D721Med (cell line): ENCODE data around the gene KAZALD1.

Experiments used
- DNase-seq: peaks from one replicate; pipeline ENCODE4 v3.0.0; 2011; ENCODE audit warnings: low spot score; ENCODE audit not compliant: insufficient read length
- FAIRE-seq: peaks from 2 replicates; lab custom pipeline; 2011; peaks lifted over from hg19 to GRCh38; lab: Jason Lieb, UNC
- CTCF ChIP-seq: IDR thresholded peaks from 2 replicates; pipeline ENCODE4 v1.5.1; 2012; ENCODE audit warnings: mild to moderate bottlenecking, control low read depth; ENCODE audit not compliant: insufficient read depth; ENCODE audit errors: missing control alignments

KAZALD1 gene

DNA sequence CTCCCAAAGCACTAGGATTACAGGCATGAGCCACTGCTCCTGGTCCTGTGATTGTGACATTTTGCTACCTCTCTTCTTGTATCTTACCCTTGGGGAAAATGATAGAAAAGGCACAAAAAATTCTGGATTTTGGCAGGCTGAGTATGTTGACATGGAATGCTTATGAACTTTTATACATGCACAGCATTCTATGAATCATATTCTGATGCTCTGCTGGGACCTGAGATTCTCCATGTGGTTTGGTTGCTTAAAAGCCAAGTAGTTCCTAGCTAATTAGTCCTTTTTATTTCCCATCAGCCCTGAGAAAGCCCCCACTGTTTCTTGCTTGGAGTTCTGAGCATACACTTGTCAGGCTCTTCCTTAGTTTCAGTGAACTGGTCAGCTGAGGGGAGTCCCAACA, 8.3 kb upstream of the KAZALD1 start:
- FAIRE-seq (no peak), DNase-seq (no peak)
- no peak for TF ChIP-seq CTCF

DNA sequence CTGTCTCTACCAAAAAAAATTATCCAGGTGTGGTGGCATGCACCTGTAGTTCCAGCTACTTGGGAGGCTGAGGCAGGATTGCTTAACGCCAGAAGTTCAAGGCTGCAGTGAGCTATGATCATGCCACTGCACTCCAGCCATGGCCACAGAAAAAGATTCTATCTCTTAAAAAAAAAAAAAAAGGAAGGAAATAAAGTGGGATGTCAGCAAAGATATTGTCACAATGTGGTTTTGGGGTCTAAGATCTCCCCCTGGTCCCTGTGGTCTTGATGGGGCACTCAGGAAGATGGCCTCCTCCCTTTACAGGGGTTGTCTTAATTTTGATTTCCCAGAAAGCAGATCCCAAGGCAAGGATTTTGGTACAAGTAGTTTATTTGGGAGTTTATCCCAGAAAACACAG, 7.4 kb upstream of the KAZALD1 start:
- no peak for FAIRE-seq
- TF ChIP-seq CTCF, result no peak
- DNase-seq, result no peak

DNA sequence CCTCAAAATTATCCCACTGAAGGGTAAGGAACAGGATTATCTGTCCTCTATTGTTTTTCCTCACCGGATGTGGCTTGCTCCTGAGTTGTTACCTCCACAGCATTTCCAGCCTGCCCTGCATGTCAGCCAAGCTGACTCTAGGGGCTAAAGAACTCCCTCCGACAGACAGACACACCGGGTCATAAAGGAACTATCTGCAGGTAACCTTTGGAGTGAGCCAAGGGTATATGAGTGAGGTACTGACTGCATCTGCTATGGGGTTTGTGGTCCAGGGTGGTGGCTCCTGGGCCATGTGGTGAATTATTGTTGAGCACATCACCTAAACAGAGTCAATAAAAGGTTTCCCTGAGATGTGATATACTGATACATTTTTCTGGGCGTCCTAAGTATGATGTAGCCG, 6.9 kb upstream of the KAZALD1 start:
- DNase-seq (no peak), FAIRE-seq (no peak)
- no peak for TF ChIP-seq CTCF

DNA sequence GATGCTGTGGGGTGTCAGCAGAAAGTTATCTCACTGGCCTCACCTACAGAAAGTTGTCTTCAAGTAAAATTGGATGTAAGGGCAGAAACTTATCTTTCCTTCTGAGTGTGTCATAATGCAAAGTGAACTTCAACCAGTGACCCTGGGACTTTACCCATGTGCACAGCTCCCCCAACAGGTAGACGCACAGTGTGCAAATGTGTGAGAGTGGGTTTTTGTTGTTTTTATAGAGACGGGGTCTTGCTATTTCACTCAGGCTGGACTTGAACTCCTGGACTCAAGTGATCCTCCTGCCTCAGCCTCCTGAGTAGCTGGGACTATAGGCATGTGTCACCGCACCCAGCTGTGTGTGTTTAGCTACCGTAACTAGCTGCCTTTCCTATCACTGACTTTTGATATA, 6.4 kb upstream of the KAZALD1 start:
- DNase-seq, result no peak
- no peak for FAIRE-seq
- TF ChIP-seq CTCF, result peak; percentile 23

DNA sequence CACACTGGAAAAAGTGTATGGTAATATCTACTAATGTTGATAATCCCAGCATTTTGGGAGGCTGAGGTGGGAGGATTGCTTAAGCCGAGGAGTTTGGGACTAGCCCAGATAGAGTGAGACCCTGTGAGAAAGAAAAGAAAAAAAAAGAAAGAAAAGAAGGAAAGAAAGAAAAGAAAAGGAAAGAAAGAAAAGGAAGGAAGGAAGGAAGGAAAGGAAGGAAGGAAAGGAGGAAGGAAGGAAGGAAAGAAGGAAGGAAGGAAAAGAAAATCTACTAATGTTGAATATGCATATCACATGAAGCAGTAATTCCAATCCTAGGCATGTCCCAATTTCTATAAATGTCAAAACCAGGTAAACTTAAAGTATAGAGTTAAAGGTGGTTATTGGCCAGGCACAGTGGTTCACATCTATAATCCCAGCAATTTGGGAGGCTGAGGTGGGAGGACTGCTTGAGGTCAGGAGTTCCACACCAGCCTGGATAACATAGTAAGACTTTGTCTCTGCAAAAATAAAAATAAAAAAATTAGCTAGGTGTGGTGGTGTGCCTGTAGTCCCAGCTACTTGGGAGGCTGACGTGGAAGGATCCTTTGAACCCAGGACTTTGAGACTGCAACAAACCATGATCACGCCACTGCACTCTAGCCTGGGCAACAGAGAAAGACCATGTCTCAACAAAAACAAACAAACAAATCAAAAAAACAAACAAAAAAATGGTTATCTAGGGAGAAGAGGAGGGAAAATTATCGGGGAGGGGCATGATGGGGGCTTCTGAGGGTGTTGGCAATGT, 5.2 kb upstream of the KAZALD1 start:
- no peak for DNase-seq
- TF ChIP-seq CTCF, result no peak
- no peak for FAIRE-seq

GRCh38 chr10:101060036-101060950, 1.5 kb upstream of the KAZALD1 start:
- TF ChIP-seq CTCF, result peak; percentile 93
- FAIRE-seq (no peak), DNase-seq (peak; percentile 80)
